PFSK-1 (cell line): ENCODE measurements around the gene NXPH4.

ENCODE experiments used
- FOXP2 ChIP-seq: optimal IDR thresholded peaks from 2 replicates; pipeline ENCODE3; 2011; ENCODE audit warnings: borderline replicate concordance, control low read depth, inconsistent platforms; ENCODE audit not compliant: insufficient read depth; ENCODE audit errors: extremely low read length, extremely low read depth
- POLR2AphosphoS5 ChIP-seq: IDR thresholded peaks from 2 replicates; pipeline ENCODE4 v1.6.1; 2012; ENCODE audit warnings: low read depth, mild to moderate bottlenecking, control low read depth, low read length, moderate library complexity
- SIN3A ChIP-seq: IDR thresholded peaks from 2 replicates; pipeline ENCODE4 v1.6.1; 2012; ENCODE audit warnings: mild to moderate bottlenecking, low read length, moderate library complexity, borderline replicate concordance; ENCODE audit not compliant: insufficient read depth
- TAF1 ChIP-seq: IDR thresholded peaks from 2 replicates; pipeline ENCODE4 v1.6.1; 2012; ENCODE audit warnings: low read length, control low read depth, borderline replicate concordance; ENCODE audit not compliant: insufficient read depth
- TF ChIP-seq, protein P1 (sequence below), 2 experiments: IDR thresholded peaks; 2 replicates each; pipeline versions ENCODE4 v1.6.1 to v1.8.0; 2011 to 2012; ENCODE audit warnings: low read depth in 2 of 2, low read length in 2 of 2, control low read depth in 1 of 2, inconsistent platforms in 1 of 2, mild to moderate bottlenecking in 1 of 2, moderate library complexity in 1 of 2; ENCODE audit not compliant: insufficient read depth in 1 of 2

The NXPH4 gene

GRCh38 chr12:57247041-57247440, 30.4 kb downstream of the NXPH4 start:
- TF ChIP-seq, protein P1, sequence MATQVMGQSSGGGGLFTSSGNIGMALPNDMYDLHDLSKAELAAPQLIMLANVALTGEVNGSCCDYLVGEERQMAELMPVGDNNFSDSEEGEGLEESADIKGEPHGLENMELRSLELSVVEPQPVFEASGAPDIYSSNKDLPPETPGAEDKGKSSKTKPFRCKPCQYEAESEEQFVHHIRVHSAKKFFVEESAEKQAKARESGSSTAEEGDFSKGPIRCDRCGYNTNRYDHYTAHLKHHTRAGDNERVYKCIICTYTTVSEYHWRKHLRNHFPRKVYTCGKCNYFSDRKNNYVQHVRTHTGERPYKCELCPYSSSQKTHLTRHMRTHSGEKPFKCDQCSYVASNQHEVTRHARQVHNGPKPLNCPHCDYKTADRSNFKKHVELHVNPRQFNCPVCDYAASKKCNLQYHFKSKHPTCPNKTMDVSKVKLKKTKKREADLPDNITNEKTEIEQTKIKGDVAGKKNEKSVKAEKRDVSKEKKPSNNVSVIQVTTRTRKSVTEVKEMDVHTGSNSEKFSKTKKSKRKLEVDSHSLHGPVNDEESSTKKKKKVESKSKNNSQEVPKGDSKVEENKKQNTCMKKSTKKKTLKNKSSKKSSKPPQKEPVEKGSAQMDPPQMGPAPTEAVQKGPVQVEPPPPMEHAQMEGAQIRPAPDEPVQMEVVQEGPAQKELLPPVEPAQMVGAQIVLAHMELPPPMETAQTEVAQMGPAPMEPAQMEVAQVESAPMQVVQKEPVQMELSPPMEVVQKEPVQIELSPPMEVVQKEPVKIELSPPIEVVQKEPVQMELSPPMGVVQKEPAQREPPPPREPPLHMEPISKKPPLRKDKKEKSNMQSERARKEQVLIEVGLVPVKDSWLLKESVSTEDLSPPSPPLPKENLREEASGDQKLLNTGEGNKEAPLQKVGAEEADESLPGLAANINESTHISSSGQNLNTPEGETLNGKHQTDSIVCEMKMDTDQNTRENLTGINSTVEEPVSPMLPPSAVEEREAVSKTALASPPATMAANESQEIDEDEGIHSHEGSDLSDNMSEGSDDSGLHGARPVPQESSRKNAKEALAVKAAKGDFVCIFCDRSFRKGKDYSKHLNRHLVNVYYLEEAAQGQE (IDR thresholded peaks at IDR 0.05; ENCODE audit: insufficient read depth in 1 of 2, low read depth in 2 of 2, low read length in 2 of 2), result no peak
- TF ChIP-seq TAF1, result no peak
- no peak for TF ChIP-seq FOXP2
- no peak for TF ChIP-seq SIN3A
- TF ChIP-seq POLR2AphosphoS5, result no peak

GRCh38 chr12:57248934-57249742, 32.5 kb downstream of the NXPH4 start:
- no peak for TF ChIP-seq FOXP2
- TF ChIP-seq TAF1, result no peak
- TF ChIP-seq POLR2AphosphoS5, result no peak
- TF ChIP-seq SIN3A, result no peak
- TF ChIP-seq, protein P1 (IDR thresholded peaks at IDR 0.05; ENCODE audit: insufficient read depth in 1 of 2, low read depth in 2 of 2, low read length in 2 of 2), result no peak

DNA sequence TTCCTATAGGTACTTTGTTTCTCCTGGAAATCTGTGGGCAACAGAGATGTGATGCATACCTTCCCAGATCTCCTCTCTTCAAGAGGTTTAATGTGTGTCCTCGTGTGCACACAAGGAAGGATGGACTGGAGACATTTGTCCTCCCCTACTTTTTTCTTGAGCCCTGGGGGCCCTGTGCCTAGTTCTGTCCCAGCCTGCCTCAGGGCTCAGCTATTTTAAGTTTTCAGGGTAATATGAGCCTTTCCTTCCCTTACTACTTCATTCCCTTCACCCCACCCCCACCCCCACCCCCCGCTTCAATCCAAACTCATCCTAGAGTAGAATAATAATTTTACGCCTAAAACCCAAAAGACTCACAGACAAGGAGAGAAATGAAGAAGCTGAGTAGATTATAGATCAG, 33.9 kb downstream of the NXPH4 start:
- TF ChIP-seq FOXP2 (no peak), TAF1 (no peak), SIN3A (no peak), POLR2AphosphoS5 (no peak)
- TF ChIP-seq, protein P1 (IDR thresholded peaks at IDR 0.05; ENCODE audit: insufficient read depth in 1 of 2, low read depth in 2 of 2, low read length in 2 of 2), result no peak

DNA sequence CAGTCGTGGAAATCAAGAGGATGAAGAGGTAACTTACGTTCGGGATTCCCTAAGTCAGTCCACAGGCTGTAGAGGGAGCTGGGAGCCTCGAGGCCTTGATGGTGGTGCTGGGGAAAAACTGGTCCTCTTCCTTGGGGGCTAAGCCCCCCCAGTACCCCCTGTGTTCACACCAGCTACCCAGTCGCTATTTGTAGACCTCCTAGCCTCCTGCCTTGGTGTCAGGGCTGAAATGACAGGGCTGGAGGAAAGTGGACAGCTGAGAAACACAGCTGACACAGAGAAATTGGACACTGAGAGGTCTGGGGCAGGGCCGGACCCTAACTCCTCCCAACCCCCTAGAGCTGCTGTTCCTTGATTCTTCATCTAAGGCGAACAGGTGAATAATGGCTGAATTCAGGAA, 34.4 kb downstream of the NXPH4 start, which contains the start of gene STAC3:
STAC3 (minus strand) TSS at position 232 of the 400 bp plus-strand sequence. CDS start 1,551 bp downstream, outside the sequence.
- no peak for TF ChIP-seq TAF1
- no peak for TF ChIP-seq SIN3A
- TF ChIP-seq, protein P1 (IDR thresholded peaks at IDR 0.05; ENCODE audit: insufficient read depth in 1 of 2, low read depth in 2 of 2, low read length in 2 of 2), result no peak
- TF ChIP-seq POLR2AphosphoS5, result no peak
- TF ChIP-seq FOXP2, result no peak
